ENCODE results near the gene KCNRG. TPM values are rescaled to one million over a fixed set of nuclear protein-coding genes. Genes with fewer than 3 reads are reported as not detected.

KCNRG gene
- polyA plus RNA-seq, 1 of the 3 experiments (the other 2 are of a cell fraction), result 0.97 TPM

- no peaks in the 10 kb centered on the region for H3K27me3 ChIP-seq (ENCODE audit: insufficient read depth)
- no peak overlapping the region for H3K4me2 ChIP-seq
- no peak overlapping the region for H2AFZ ChIP-seq (ENCODE audit: low read depth)
- no peaks in the 10 kb centered on the region for H3K9me2 ChIP-seq
- TF ChIP-seq ELF1 (IDR thresholded peaks at IDR 0.05) (no peak), RAD21 (IDR thresholded peaks at IDR 0.05; ENCODE audit: low read length) (no peak), FOSL2 (IDR thresholded peaks at IDR 0.05; ENCODE audit: borderline replicate concordance, low read depth) (no peak), SMC3 (IDR thresholded peaks at IDR 0.05; ENCODE audit: low read depth, low read length) (no peak), SIN3A (IDR thresholded peaks at IDR 0.05; ENCODE audit: borderline replicate concordance, low read depth, low read length) (no peak), RCOR1 (IDR thresholded peaks at IDR 0.05; ENCODE audit: low read length) (no peak), POLR2AphosphoS5 (IDR thresholded peaks at IDR 0.05; ENCODE audit: low read depth, low read length) (no peak), YY1 (IDR thresholded peaks at IDR 0.05; ENCODE audit: low read depth) (no peak), CHD2 (IDR thresholded peaks at IDR 0.05; ENCODE audit: low read length, partially characterized antibody) (no peak), RXRA (IDR thresholded peaks at IDR 0.05; ENCODE audit: borderline replicate concordance, low read depth) (no peak), RFX5 (IDR thresholded peaks at IDR 0.05; ENCODE audit: low read length) (no peak)
- H4K20me1 ChIP-seq (ENCODE audit: insufficient read depth), result peaks cover 27% of the 10 kb centered on the region
- H3K4me3 ChIP-seq (ENCODE audit: low read depth in 2 of 2, low read length in 1 of 2), result no peak overlapping the region
- ChIA-PET CTCF (interaction anchor here (1.0 to 2.1 kb wide), 2 partner anchors 16 to 37 kb away, joined by 4 to 10 read pairs; partner anchors contain the start of gene TRIM13), POLR2A (no interaction called here)
- H3K9ac ChIP-seq, result no peak overlapping the region
- no peak overlapping the region for H3K27ac ChIP-seq (ENCODE audit: low read depth in 2 of 2, low read length in 1 of 2)
- peaks cover 44 to 61% of the 10 kb centered on the region in 2 experiments for H3K36me3 ChIP-seq (replicated peaks in 1 of 2; ENCODE audit: control insufficient read depth in 1 of 2, insufficient read depth in 2 of 2, low read length in 1 of 2)
- peaks cover 71% of the 10 kb centered on the region for H3K79me2 ChIP-seq (ENCODE audit: insufficient read depth)
- H3K4me1 ChIP-seq (ENCODE audit: control insufficient read depth in 1 of 2, insufficient read depth in 2 of 2, low read depth in 1 of 2, low read length in 1 of 2), result peaks cover 0 to 4% of the 10 kb centered on the region in 2 experiments; a peak in 2 of 4 replicates
- DNase-seq, result no peak
- peaks cover 25% of the 10 kb centered on the region for H3F3A ChIP-seq (replicated peaks; ENCODE audit: insufficient read depth)
- 93% methylated on average over 6 of the region's 6 CpGs for WGBS (ENCODE audit: low lambda C conversion rate)
- no peaks in the 10 kb centered on the region for H3K9me3 ChIP-seq
Observed at GRCh38 chr13:50012396-50013169, 2.7 kb upstream of the KCNRG start.

- CTCF ChIA-PET, result interaction anchor here (1.1 to 2.0 kb wide), 3 partner anchors 14 to 19 kb away, joined by 5 to 8 read pairs (median 5); partner anchors contain the start of gene TRIM13
- H3K36me3 ChIP-seq (replicated peaks in 1 of 2; ENCODE audit: control insufficient read depth in 1 of 2, insufficient read depth in 2 of 2, low read length in 1 of 2), result peaks cover 47 to 54% of the 10 kb centered on the region in 2 experiments
Observed at GRCh38 chr13:50014386-50014785, 858 bp upstream of the KCNRG start.

More at GRCh38 chr13:50014386-50014785, 858 bp upstream of the KCNRG start:
- Histone ChIP-seq H3K4me3 (ENCODE audit: low read depth in 2 of 2, low read length in 1 of 2) (no peak overlapping the region), H3K4me2 (no peak overlapping the region), H2AFZ (ENCODE audit: low read depth) (no peak overlapping the region), H3K27me3 (ENCODE audit: insufficient read depth) (no peaks in the 10 kb centered on the region), H3F3A (replicated peaks; ENCODE audit: insufficient read depth) (peaks cover 27% of the 10 kb centered on the region), H3K9ac (no peak overlapping the region), H4K20me1 (ENCODE audit: insufficient read depth) (peaks cover 27% of the 10 kb centered on the region), H3K9me2 (no peaks in the 10 kb centered on the region), H3K27ac (ENCODE audit: low read depth in 2 of 2, low read length in 1 of 2) (peak overlapping the region in 1 of 2 experiments; percentile 31; a peak in 1 of 4 replicates), H3K79me2 (ENCODE audit: insufficient read depth) (peaks cover 53% of the 10 kb centered on the region), H3K9me3 (no peaks in the 10 kb centered on the region), H3K4me1 (ENCODE audit: control insufficient read depth in 1 of 2, insufficient read depth in 2 of 2, low read depth in 1 of 2, low read length in 1 of 2) (peaks cover 0 to 4% of the 10 kb centered on the region in 2 experiments; a peak in 2 of 4 replicates)
- TF ChIP-seq JUND (IDR thresholded peaks at IDR 0.05) (no peak), YY1 (IDR thresholded peaks at IDR 0.05; ENCODE audit: low read depth) (no peak), REST (IDR thresholded peaks at IDR 0.05; ENCODE audit: low read depth, low read length) (no peak), CTCF (IDR thresholded peaks at IDR 0.05) (no peak), FOXM1 (IDR thresholded peaks at IDR 0.05; ENCODE audit: low read depth) (no peak), TCF12 (IDR thresholded peaks at IDR 0.05) (no peak), POLR2AphosphoS5 (IDR thresholded peaks at IDR 0.05; ENCODE audit: low read depth, low read length) (no peak), ZBTB33 (IDR thresholded peaks at IDR 0.05; ENCODE audit: borderline replicate concordance, low read depth) (no peak), EZH2phosphoT487 (IDR thresholded peaks at IDR 0.05; ENCODE audit: borderline replicate concordance, low read depth) (no peak), NFIC (IDR thresholded peaks at IDR 0.05; ENCODE audit: borderline replicate concordance) (no peak), SIN3A (IDR thresholded peaks at IDR 0.05; ENCODE audit: borderline replicate concordance, low read depth, low read length) (no peak)
- 100% methylated on average over 1 of the region's 1 CpG for WGBS (ENCODE audit: low lambda C conversion rate)
- no peak for DNase-seq
- POLR2A ChIA-PET, result no interaction called here

Measured in SK-N-SH (cell line).